GM12878 (cell line): ENCODE results near the gene RFTN2. TPM values are rescaled to one million over a fixed set of nuclear protein-coding genes. Genes with fewer than 3 reads are reported as not detected.

Source experiments
- ATAC-seq: fragments of 200-7000 bp; cut with Tn5 transposase; 3 replicates; pipeline ENCODE4 v1.9.1; 2020; ENCODE audit warnings: mild to moderate bottlenecking, moderate library complexity
- BruUV-seq: library from RNA; stranded (reverse); fragments of 400-500 nt; replicated peaks from 2 replicates; lab custom pipeline; 2021; lab: Mats Ljungman, UMichigan
- CTCF ChIA-PET: fragments of 300-600 bp; sonication (Branson Sonifier 250); formaldehyde crosslinking; extraction: SDS; loops from one replicate; lab custom pipeline; 2021; ENCODE audit warnings: inconsistent platforms; lab: Yijun Ruan, JAX
- POLR2A ChIA-PET: fragments of 350-600 bp; formaldehyde crosslinking; extraction: SDS; loops from one replicate; lab custom pipeline; 2021; ENCODE audit warnings: inconsistent platforms; lab: Charles Lee
- RAD21 ChIA-PET: fragments of 300-600 bp; sonication (Branson Sonifier 250); formaldehyde crosslinking; loops from one replicate; lab custom pipeline; 2023; ENCODE audit warnings: antibody characterized with exemption; ENCODE audit not compliant: unreplicated experiment; lab: Charles Lee
- SMC1A ChIA-PET: fragments of 300-600 bp; sonication (Branson Sonifier 250); formaldehyde crosslinking; loops from one replicate; lab custom pipeline; 2023; ENCODE audit not compliant: unreplicated experiment, uncharacterized antibody; lab: Charles Lee
- DNase-seq: peaks from one replicate; pipeline ENCODE4 v3.0.0-alpha.2; 2011; ENCODE audit warnings: low read depth, low spot score
- FAIRE-seq: peaks from 3 replicates; lab custom pipeline; 2011; peaks lifted over from hg19 to GRCh38; lab: Jason Lieb, UNC
- H2AFZ ChIP-seq: 2 replicates; pipeline ENCODE4 v1.6.0; 2011; ENCODE audit warnings: low read depth, low read length, control low read depth; ENCODE audit not compliant: control insufficient read depth
- H3K27ac ChIP-seq: 2 replicates; pipeline ENCODE4 v1.5.1; 2011; ENCODE audit warnings: control low read depth; ENCODE audit not compliant: control insufficient read depth, insufficient read depth
- H3K27me3 ChIP-seq, 2 experiments: replicated peaks in 1 of 2; 2 replicates each; pipeline versions ENCODE4 v1.6.0 to v1.6.1; 2011; ENCODE audit warnings: low read length in 1 of 2; ENCODE audit not compliant: control insufficient read depth in 2 of 2, insufficient read depth in 2 of 2
- H3K36me3 ChIP-seq, 2 experiments: 2 replicates each; pipeline ENCODE4 v1.5.1; 2011; ENCODE audit warnings: low read length in 1 of 2; ENCODE audit not compliant: control insufficient read depth in 2 of 2, insufficient read depth in 2 of 2
- H3K4me1 ChIP-seq: 2 replicates; pipeline ENCODE4 v1.6.1; 2011; ENCODE audit warnings: mild to moderate bottlenecking, low read length, moderate library complexity, mixed read lengths; ENCODE audit not compliant: control insufficient read depth, insufficient read depth
- H3K4me2 ChIP-seq: 2 replicates; pipeline ENCODE4 v1.6.0; 2011; ENCODE audit warnings: control low read depth; ENCODE audit not compliant: control insufficient read depth, insufficient read depth
- H3K4me3 ChIP-seq: fragments of 200-600 bp; sonication (generic); 2 replicates; pipeline ENCODE4 v1.5.1; 2016
- H3K79me2 ChIP-seq: 2 replicates; pipeline ENCODE4 v1.6.0; 2011; ENCODE audit warnings: low read length; ENCODE audit not compliant: control insufficient read depth, insufficient read depth
- H3K9ac ChIP-seq: 2 replicates; pipeline ENCODE4 v1.8.0; 2011; ENCODE audit warnings: low read length, control low read depth, mixed read lengths; ENCODE audit not compliant: control insufficient read depth, insufficient read depth
- H3K9me3 ChIP-seq: replicated peaks from 3 replicates; pipeline ENCODE4 v1.5.1; 2011; ENCODE audit warnings: mild to moderate bottlenecking, low read length; ENCODE audit not compliant: control insufficient read depth, insufficient read depth
- H4K20me1 ChIP-seq: 2 replicates; pipeline ENCODE4 v1.6.0; 2011; ENCODE audit not compliant: control insufficient read depth, insufficient read depth
- CREB1 ChIP-seq: IDR thresholded peaks from 2 replicates; pipeline ENCODE4 v1.6.1; 2012; ENCODE audit warnings: low read depth, mild to moderate bottlenecking, inconsistent platforms
- E2F4 ChIP-seq: IDR thresholded peaks from 2 replicates; pipeline ENCODE4 v1.6.1; 2012; ENCODE audit warnings: low read depth, low read length, improper control_type of control experiment
- ELK1 ChIP-seq: IDR thresholded peaks from 2 replicates; pipeline ENCODE4 v1.6.1; 2012; ENCODE audit warnings: low read depth, low read length, improper control_type of control experiment
- ETV6 ChIP-seq, 2 experiments: fragments of 450-650 bp in 1 of 2; IDR thresholded peaks in 1 of 2; conservative IDR thresholded peaks in 1 of 2; 2 replicates each; pipeline ENCODE4 v1.6.1; 2014; ENCODE audit warnings: antibody characterized with exemption in 1 of 2, borderline replicate concordance in 1 of 2, low read depth in 1 of 2, mild to moderate bottlenecking in 1 of 2, moderate library complexity in 1 of 2
- FOXK2 ChIP-seq: fragments of 450-650 bp; IDR thresholded peaks from 2 replicates; pipeline ENCODE4 v1.6.1; 2017; ENCODE audit warnings: mild to moderate bottlenecking, moderate library complexity
- FOXM1 ChIP-seq: IDR thresholded peaks from 2 replicates; pipeline ENCODE4 v1.6.1; 2012; ENCODE audit warnings: low read depth, mild to moderate bottlenecking, inconsistent platforms, low read length, moderate library complexity
- IKZF1 ChIP-seq: fragments of 450-650 bp; conservative IDR thresholded peaks from 2 replicates; pipeline ENCODE4 v1.6.1; 2017; ENCODE audit warnings: antibody characterized with exemption, mild to moderate bottlenecking
- IKZF2 ChIP-seq, 2 experiments: fragments of 450-650 bp; IDR thresholded peaks; 2 replicates each; pipeline ENCODE4 v1.6.1; 2017; ENCODE audit warnings: mild to moderate bottlenecking in 2 of 2, moderate library complexity in 2 of 2
- JUND ChIP-seq: IDR thresholded peaks from 2 replicates; pipeline ENCODE4 v1.6.1; 2012; ENCODE audit warnings: low read depth, mild to moderate bottlenecking, low read length, improper control_type of control experiment, moderate library complexity
- MEF2A ChIP-seq: IDR thresholded peaks from 2 replicates; pipeline ENCODE4 v1.6.1; 2011; ENCODE audit warnings: low read depth, mild to moderate bottlenecking, low read length, moderate library complexity; ENCODE audit not compliant: insufficient read depth
- NBN ChIP-seq: fragments of 450-650 bp; IDR thresholded peaks from 2 replicates; pipeline ENCODE4 v1.6.1; 2016
- RB1 ChIP-seq: fragments of 450-650 bp; formaldehyde crosslinking; IDR thresholded peaks from 2 replicates; pipeline ENCODE4 v1.6.1; 2017; ENCODE audit warnings: mild to moderate bottlenecking, borderline replicate concordance
- SRF ChIP-seq, 2 experiments: IDR thresholded peaks; 2 replicates each; pipeline ENCODE4 v1.6.1; 2011; ENCODE audit warnings: low read depth in 2 of 2, low read length in 2 of 2, mild to moderate bottlenecking in 1 of 2, moderate library complexity in 1 of 2
- STAT3 ChIP-seq: IDR thresholded peaks from 2 replicates; pipeline ENCODE4 v1.6.1; 2011; ENCODE audit warnings: low read depth, low read length, improper control_type of control experiment
- ZBTB40 ChIP-seq: fragments of 450-650 bp; IDR thresholded peaks from 2 replicates; pipeline ENCODE4 v1.6.1; 2016; ENCODE audit warnings: mild to moderate bottlenecking, moderate library complexity, borderline replicate concordance
- ZNF24 ChIP-seq: fragments of 450-650 bp; IDR thresholded peaks from 2 replicates; pipeline ENCODE4 v1.6.1; 2017; ENCODE audit warnings: antibody characterized with exemption, mild to moderate bottlenecking
- ZNF622 ChIP-seq: fragments of 450-650 bp; IDR thresholded peaks from 2 replicates; pipeline ENCODE4 v1.6.1; 2017; ENCODE audit warnings: mild to moderate bottlenecking, inconsistent platforms
- WGBS: methylation state at CpG from one replicate; pipeline ENCODE4 v1.1.6; 2016; ENCODE audit warnings: low lambda C conversion rate; ENCODE audit not compliant: insufficient replicate concordance, insufficient coverage; ENCODE audit errors: missing lambda C conversion rate; 5-methylcytosine and 5-hydroxymethylcytosine counted together
- in situ Hi-C: fragments of 300-500 bp; cut with MboI; formaldehyde crosslinking; loops from 9 replicates; pipeline ENCODE4 v1.14.3; 2018; ENCODE audit warnings: mixed read lengths
- intact Hi-C: fragments of 100-400 bp; cut with micrococcal nuclease; formaldehyde crosslinking; loops from one replicate; pipeline ENCODE4 v1.14.2; 2022; ENCODE audit not compliant: unreplicated experiment
- polyA plus RNA-seq, 11 experiments: library from polyadenylated mRNA; depleted of rRNA in 4 of 11; unstranded in 6 of 11; stranded (reverse) in 5 of 11; fragments of >200 nt; fragmentation: Nextera tagmentation in 4 of 11; fragmentation: Illumina TruSeq in 1 of 11; extraction: Ambion mirVana in 4 of 11; extraction: Trizol in 1 of 11; gene quantifications; 1 replicate in 1 of 11; 2 replicates in 10 of 11; pipeline versions ENCODE4 v1.2.1 to v1.2.3, GENCODE V29; 2011 to 2016; ENCODE audit warnings: inconsistent platforms in 2 of 11, missing spikeins in 2 of 11, low read depth in 1 of 11
- total RNA-seq, 4 experiments: library from RNA; depleted of rRNA in 3 of 4; stranded (reverse); fragments of >200 nt in 3 of 4; fragmentation: Illumina TruSeq in 1 of 4; extraction: Trizol in 1 of 4; gene quantifications; 2 replicates each; pipeline versions ENCODE4 v1.2.1 to v1.2.3, GENCODE V29; 2013 to 2021

The RFTN2 gene
- total and polyA plus RNA-seq, 10 of the 15 experiments (the other 5 are each of a cell fraction or from before 2014, with no cell fraction given), result 0.09 to 0.23 TPM; not detected in 8

- DNase-seq (no peak), ATAC-seq (no peak), FAIRE-seq (no peak)
- WGBS, result 99% methylated on average over 8 of the region's 9 CpGs
- H3K36me3 ChIP-seq, result no peaks in the 10 kb centered on the region; a peak in 1 of 4 replicates
- H4K20me1 ChIP-seq, result no peaks in the 10 kb centered on the region
- RAD21 ChIA-PET, result no interaction called here
- no peak overlapping the region for H3K27ac ChIP-seq
- no peaks in the 10 kb centered on the region for H3K27me3 ChIP-seq
- no peak overlapping the region for H2AFZ ChIP-seq
- no peaks in the 10 kb centered on the region for H3K4me1 ChIP-seq
- no peaks in the 10 kb centered on the region for H3K9me3 ChIP-seq
- SMC1A ChIA-PET, result interaction anchor here (1.2 kb wide), 1 partner anchor 112 kb away, joined by 8 read pairs; no protein-coding TSS in a partner anchor
- H3K4me2 ChIP-seq, result no peak overlapping the region
- H3K79me2 ChIP-seq, result no peaks in the 10 kb centered on the region
- BruUV-seq, result no TSS peak
- CTCF ChIA-PET, result interaction anchor here (1.3 kb wide), 1 partner anchor 20 kb away, joined by 4 read pairs; no protein-coding TSS in a partner anchor
- no peak overlapping the region for H3K4me3 ChIP-seq
- no peak overlapping the region for H3K9ac ChIP-seq
- in situ Hi-C loops, result no loop called here
- POLR2A ChIA-PET, result no interaction called here
- intact Hi-C loops, result no loop called here
- TF ChIP-seq FOXM1 (no peak), MEF2A (no peak), RB1 (no peak), SRF (IDR thresholded peaks at IDR 0.05; ENCODE audit: low read depth in 2 of 2, low read length in 2 of 2) (no peak), CREB1 (no peak), NBN (no peak), STAT3 (no peak), ETV6 (conservative IDR thresholded peaks at IDR 0.05 in 1 of 2, IDR thresholded peaks at IDR 0.05 in 1 of 2; ENCODE audit: borderline replicate concordance in 1 of 2, low read depth in 1 of 2) (no peak), ELK1 (no peak), ZNF622 (no peak), IKZF1 (no peak), ZNF24 (no peak), JUND (no peak), ZBTB40 (no peak), FOXK2 (no peak), IKZF2 (IDR thresholded peaks at IDR 0.05) (no peak), E2F4 (no peak)
Observed at GRCh38 chr2:197560146-197560665, 115.2 kb downstream of the RFTN2 start.
